Activated CD4-positive, alpha-beta T cell treated with anti-CD3 and anti-CD28 coated beads, Interleukin-2, Interleukin-6, amounts not matched to agents 100 ng/mL and 50 ng/mL, durations not matched to agents 16 hours and 8 hours (primary cell): Measurements from ENCODE around the gene LRIG3.
A peak's percentile ranks its signal among the peaks of the same experiment; 100 is the strongest.
"Not testable (repeated sequence)": the region's sequence is repeated elsewhere in the genome, so short reads cannot be mapped to it uniquely, and the experiment has no call there.

Experiments used
- DNase-seq: peaks from one replicate; pipeline ENCODE4 v3.0.0-alpha.2; 2020

LRIG3 gene

GRCh38 chr12:58931518-58931917 lies 11.2 kb upstream of the LRIG3 start:
- DNase-seq = no peak

DNA sequence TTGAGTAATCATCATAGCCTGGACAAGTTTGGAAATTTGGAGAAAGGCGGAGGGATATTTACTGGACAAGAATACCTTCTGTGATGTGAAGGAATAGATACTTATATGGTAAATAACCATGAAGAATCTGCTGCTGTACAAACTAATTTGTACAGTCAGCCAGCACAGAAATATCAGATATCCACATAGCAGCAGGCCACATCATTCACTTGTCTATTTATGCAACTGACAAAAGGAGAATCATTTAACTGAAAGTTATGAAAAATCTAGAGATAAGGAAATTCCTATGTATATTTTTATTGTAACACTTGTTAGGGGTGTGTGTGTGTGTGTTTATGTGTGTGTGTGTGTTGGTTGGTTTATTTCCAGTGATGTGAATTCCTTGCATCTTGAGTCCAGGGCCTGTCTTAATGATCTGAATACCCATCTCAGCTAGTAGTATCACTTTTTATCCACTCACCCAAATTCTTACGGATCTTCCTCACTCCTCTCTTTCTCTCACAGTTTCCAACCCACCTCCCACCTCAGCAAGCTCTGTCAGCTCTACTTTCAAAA lies 10.5 kb upstream of the LRIG3 start:
- no peak for DNase-seq

GRCh38 chr12:58927120-58927519 lies 6.8 kb upstream of the LRIG3 start:
- no peak for DNase-seq

- no peak for DNase-seq
Measured at GRCh38 chr12:58926586-58926985, 6.3 kb upstream of the LRIG3 start.

- no peak for DNase-seq
Measured at GRCh38 chr12:58925751-58926150, 5.4 kb upstream of the LRIG3 start.

- no peak for DNase-seq
Measured at GRCh38 chr12:58925111-58925611, 4.9 kb upstream of the LRIG3 start.

- DNase-seq = no peak
Measured at GRCh38 chr12:58924652-58925051, 4.3 kb upstream of the LRIG3 start.

GRCh38 chr12:58923781-58924180 lies 3.5 kb upstream of the LRIG3 start:
- no peak for DNase-seq

- DNase-seq = no peak
Measured at GRCh38 chr12:58922849-58923248, 2.5 kb upstream of the LRIG3 start.

DNA sequence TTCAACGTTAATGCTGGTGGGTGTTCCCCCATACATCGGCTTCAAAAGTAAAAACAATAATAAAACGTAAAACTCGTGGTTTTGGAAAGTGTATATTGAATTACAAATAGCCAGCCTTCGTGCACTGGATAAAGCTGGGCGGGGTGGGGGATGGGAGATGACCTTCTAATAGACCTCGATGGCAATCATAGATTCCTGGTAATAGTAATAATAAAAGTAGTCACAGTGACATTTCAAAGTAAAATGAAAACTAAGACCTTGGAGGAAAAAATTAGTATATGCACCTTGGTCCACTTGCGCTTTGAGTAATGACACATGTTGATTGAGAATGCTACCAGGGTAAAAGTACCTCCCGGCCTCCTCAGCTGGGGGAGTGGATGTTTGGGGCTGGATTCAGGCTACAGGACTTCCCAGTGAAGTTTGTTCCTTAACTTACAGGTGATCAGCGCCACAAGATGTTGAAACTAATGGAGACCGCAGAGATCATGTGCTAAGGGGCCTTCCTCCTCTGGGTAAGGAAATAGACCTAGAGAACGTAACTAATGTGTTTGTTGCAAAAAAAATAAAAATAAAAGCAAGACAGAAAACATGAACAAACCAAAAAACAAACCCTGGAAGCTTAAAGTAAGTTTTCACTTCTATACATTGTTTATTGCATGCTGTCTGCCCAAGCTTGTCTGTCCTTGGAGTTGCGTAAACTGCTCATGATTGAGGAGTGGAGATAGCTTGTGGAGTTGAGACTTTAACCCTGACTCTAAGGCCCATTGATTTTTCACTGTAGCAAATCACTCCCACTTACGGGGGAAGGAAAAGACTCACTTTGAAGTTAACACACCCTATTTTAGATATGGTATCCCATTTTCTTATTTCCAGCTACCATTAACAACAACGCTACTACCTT lies 907 bp upstream of the LRIG3 start:
- DNase-seq = peak; percentile 11

DNA sequence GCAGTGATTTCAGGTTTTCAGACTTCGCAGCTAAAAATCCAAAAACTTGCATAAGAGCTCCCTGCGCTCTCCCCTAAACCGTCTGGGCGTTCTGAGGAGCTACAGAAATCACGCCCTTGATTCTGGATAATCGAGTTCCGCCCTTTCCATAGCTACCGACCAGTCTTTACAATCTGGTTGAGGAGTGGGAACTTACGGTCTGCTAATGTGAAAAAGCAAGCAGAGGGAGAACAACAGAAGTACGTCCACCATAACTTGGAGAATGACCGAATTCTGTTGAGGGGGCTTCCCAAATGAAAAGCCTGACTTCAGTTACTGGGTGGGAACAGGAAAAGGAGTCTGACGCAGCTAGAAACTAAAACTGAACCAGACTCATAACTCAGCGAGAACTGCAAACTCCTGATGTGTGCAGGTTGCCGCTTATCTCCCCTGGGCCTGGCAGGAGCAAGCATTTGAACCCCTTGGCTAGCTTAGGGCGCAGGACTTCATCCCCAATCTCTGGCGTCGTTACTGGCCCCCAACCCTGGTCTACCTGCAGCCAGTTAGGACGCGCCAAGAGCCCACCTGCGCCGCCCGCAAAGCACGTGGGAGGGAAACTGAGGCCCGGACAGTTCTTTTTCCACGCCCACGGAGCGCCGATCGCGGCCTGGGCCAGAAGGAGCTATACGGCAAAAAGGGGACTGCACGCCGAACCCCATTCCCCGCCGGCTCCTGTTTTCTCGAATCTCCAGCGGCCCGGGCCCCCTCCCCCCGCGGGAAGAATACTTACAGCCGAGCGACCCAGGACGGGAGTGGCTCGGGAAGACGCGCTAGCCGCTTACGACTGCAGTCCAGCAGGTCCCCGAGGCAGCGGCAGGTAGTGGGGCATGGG lies 838 bp downstream of the LRIG3 start:
- peak; percentile 3 for DNase-seq

GRCh38 chr12:58918469-58918844 lies 1.8 kb downstream of the LRIG3 start:
- no peak for DNase-seq

GRCh38 chr12:58917699-58918468 lies 2.4 kb downstream of the LRIG3 start:
- DNase-seq = no peak

- no peak for DNase-seq
Measured at GRCh38 chr12:58916921-58917511, 3.3 kb downstream of the LRIG3 start.

- DNase-seq = no peak
Measured at GRCh38 chr12:58916161-58916621, 4.1 kb downstream of the LRIG3 start.

DNA sequence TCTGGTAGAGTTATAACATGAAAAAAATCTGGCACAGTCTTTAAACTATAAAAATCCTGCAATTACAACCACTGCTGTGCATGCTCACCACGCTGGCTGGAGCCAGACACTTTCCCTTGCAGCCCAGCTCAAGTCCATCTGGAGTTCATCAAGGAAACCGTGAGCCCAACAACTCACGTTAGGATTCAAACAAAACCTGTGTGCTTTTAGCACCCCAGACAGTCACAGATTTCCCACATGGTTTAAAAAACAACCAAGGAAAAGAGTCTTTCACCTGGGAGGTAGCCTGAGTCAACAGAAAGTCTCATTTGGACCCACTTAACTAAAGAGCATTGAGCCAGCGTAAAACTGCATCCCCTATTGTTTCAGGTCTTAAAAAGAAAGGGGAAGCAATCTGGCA lies 4.7 kb downstream of the LRIG3 start:
- no peak for DNase-seq

DNA sequence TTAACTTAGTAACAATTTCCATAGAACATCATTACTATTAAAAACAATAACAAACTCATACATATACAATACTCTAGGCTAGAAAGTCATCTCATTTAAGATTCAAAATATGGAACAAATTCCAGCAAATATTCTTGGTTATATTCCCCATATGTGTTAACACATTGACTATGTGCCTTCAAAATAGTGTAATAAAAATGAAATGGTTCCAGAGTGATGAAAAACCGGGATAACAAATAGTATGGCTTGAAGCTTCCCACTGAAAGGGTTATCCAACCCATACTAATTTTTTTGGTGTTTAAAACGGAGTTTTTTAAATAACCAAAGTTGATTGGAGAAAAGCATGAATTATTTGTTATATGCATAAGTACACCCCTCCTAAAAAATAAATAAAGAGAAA lies 5.3 kb downstream of the LRIG3 start:
- no peak for DNase-seq

GRCh38 chr12:58914457-58914856 lies 5.8 kb downstream of the LRIG3 start:
- no peak for DNase-seq

DNA sequence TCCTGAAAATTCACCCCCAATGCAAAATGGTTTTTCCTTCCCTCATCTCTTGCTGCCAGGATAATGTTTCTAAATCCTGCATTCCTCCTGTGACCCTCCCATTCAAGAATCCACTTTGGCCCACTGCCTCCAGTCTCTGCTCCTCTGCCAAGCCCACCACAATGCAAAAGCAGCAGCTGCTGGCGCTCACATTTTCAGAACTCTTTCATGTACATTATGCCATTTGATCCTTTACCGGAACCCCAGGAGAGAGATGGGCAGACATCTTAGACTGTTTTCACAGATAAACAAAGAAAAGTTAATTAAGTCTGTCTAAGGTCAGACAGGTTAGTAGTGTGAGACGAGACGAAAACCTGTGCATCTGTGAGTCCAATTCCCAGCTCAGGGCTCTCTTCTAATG lies 12.9 kb downstream of the LRIG3 start:
- DNase-seq = no peak

- no peak for DNase-seq
Measured at GRCh38 chr12:58906917-58907316, 13.4 kb downstream of the LRIG3 start.

- no peak for DNase-seq
Measured at GRCh38 chr12:58905422-58905821, 14.9 kb downstream of the LRIG3 start.

DNA sequence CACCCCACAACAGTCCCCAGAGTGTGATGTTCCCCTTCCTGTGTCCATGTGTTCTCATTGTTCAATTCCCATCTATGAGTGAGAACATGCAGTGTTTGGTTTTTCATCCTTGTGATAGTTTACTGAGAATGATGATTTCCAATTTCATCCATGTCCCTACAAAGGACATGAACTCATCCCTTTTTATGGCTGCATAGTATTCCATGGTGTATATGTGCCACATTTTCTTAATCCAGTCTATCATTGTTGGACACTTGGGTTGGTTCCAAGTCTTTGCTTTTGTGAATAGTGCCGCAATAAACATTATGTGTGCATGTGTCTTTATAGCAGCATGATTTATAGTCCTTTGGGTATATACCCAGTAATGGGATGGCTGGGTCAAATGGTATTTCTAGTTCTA lies 17.6 kb downstream of the LRIG3 start:
- DNase-seq = not testable (repeated sequence)
